ENCODE data around the gene ATP8B1. TPM values are rescaled to one million over a fixed set of nuclear protein-coding genes. Genes with fewer than 3 reads are reported as not detected.
A peak's percentile ranks its signal among the peaks of the same experiment; 100 is the strongest.

Gene ATP8B1
- total and polyA plus RNA-seq, 7 donors = 8.1 to 94.1 (median 18.0) TPM

DNA sequence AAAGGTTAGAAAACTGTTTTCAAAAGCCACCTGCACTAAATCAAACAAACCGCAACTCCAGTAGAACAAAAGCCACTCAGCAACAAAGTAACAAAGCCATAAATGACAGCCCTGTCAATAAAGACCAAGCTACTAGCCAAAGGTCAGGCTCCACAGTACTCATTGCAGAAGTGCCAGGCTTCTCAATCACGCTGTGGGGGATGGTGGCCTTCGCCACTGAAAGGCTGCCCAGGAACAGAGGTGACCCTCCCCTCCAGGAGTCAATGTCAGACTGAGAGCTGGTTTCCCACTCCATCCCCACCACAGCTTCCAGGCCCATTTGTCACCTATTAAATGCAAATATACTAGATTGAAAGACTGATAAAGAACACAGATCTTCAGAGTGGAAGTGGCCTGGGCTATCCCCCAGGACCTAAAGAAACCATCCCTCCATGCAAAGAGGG is 5.9 kb downstream of the ATP8B1 start:
- DNase-seq = no peak
- Histone ChIP-seq H3K9me3 (no peaks in the 10 kb centered on the region), H3K4me3 (no peak overlapping the region), H3K27ac (no peak overlapping the region), H3K36me3 (no peaks in the 10 kb centered on the region), H3K27me3 (peaks cover 0 to 6% (median 0%) of the 10 kb centered on the region in 3 donors), H3K4me1 (peaks cover 0 to 40% (median 29%) of the 10 kb centered on the region in 4 donors)
- intact Hi-C loops (cut with DNase I) = no loop called here
- WGBS, 2 donors = 15 to 69% methylated on average over 3 of the region's 3 CpGs
- TF ChIP-seq POLR2A (IDR thresholded peaks at IDR 0.05) = no peak
- TF ChIP-seq, protein P1, sequence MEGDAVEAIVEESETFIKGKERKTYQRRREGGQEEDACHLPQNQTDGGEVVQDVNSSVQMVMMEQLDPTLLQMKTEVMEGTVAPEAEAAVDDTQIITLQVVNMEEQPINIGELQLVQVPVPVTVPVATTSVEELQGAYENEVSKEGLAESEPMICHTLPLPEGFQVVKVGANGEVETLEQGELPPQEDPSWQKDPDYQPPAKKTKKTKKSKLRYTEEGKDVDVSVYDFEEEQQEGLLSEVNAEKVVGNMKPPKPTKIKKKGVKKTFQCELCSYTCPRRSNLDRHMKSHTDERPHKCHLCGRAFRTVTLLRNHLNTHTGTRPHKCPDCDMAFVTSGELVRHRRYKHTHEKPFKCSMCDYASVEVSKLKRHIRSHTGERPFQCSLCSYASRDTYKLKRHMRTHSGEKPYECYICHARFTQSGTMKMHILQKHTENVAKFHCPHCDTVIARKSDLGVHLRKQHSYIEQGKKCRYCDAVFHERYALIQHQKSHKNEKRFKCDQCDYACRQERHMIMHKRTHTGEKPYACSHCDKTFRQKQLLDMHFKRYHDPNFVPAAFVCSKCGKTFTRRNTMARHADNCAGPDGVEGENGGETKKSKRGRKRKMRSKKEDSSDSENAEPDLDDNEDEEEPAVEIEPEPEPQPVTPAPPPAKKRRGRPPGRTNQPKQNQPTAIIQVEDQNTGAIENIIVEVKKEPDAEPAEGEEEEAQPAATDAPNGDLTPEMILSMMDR (IDR thresholded peaks at IDR 0.05) = no peak
- TF ChIP-seq EP300 (IDR thresholded peaks at IDR 0.05) = no peak
- TF ChIP-seq POLR2AphosphoS5 (IDR thresholded peaks at IDR 0.05) = no peak

DNA sequence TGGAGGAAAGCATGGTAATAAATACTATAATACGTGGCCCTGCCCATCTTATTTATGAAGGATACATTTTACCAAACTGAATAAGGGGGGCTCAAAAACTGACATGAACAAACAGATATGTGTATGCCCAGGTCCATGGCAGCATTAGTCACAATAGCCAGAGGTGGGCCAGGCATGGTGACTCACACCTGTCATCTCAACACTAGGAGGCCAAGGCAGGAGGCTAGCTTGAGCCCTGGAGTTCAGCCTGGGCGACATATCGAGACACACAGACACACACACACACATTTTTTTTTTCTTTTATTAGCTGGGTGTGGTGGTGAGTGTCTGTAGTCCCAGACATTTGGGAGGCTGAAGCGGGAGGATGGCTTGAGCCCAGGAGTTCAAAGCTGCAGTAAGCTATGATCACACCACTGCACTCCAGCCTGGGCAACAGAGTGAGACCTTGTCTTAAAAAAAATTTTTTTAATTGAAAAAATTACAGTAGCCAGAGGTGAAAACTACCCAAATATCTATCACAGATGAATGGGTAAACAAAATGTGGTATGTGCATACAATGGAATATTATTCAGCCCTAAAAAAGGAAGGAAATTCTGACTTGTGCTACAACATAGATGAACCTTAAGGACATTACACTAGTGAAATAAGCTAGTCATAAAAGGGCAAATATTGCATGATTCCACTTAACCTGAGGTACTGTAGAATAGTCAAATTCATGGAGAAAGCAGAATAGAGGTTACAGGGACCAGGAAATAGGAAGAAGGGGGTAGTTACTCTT is 8.0 kb downstream of the ATP8B1 start:
- Histone ChIP-seq H3K27ac (peak overlapping the region in 1 of 4 donors; percentile 92), H3K27me3 (no peaks in the 10 kb centered on the region), H3K4me3 (no peak overlapping the region), H3K9me3 (no peaks in the 10 kb centered on the region), H3K4me1 (peaks cover 0 to 34% (median 25%) of the 10 kb centered on the region in 4 donors), H3K36me3 (no peaks in the 10 kb centered on the region)
- no peak for TF ChIP-seq POLR2AphosphoS5 (IDR thresholded peaks at IDR 0.05)
- TF ChIP-seq POLR2A (IDR thresholded peaks at IDR 0.05) = no peak
- no peak for TF ChIP-seq EP300 (IDR thresholded peaks at IDR 0.05)
- TF ChIP-seq, protein P1 (IDR thresholded peaks at IDR 0.05) = no peak
- DNase-seq = no peak
- 25 to 77% methylated on average over 4 of the region's 4 CpGs for WGBS, 2 donors
- intact Hi-C loops (cut with DNase I) = no loop called here

DNA sequence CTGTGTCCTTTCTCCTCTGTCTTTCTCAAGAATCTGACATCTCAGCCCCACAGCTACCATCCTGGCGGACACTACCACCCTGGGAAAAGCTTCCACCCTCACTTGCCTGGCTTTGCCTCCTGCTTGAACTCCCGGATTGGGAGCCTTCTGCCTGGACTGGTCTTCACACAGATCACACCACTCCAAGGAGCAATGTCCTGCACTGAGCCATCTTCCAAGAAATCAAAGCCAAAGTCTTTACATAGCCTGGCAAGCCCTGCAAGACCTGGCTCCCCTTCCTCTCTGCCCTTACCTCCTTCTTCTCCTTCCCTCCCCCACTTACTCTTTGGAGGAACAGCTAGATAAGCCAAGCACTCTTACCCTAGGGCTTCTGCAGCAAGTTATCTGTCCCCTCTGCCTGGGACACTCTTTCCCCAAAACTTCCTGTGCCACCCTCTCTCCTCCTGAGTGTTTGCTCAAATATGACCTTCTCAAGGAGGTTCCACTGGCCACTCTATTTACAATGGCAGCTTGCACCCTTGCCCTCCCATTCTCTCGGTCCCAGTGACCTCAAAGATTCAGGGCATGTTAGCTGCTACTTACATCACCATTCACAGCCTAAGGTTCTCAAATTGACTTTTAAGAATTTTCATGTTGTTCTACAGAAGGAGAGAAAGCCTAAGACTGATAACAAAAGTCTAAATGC is 9.7 kb downstream of the ATP8B1 start:
- Histone ChIP-seq H3K27ac (peak overlapping the region; percentile 74 to 92 (median 78)), H3K9me3 (no peaks in the 10 kb centered on the region), H3K36me3 (no peaks in the 10 kb centered on the region), H3K4me3 (peak overlapping the region in 3 of 4 donors; percentile 19 to 31 (median 31)), H3K4me1 (peaks cover 0 to 44% (median 39%) of the 10 kb centered on the region in 4 donors), H3K27me3 (no peaks in the 10 kb centered on the region)
- no peak for DNase-seq
- WGBS, 2 donors = 17 to 68% methylated on average over 3 of the region's 3 CpGs
- intact Hi-C loops (cut with DNase I) = no loop called here
- TF ChIP-seq EP300 (IDR thresholded peaks at IDR 0.05) (no peak), POLR2AphosphoS5 (IDR thresholded peaks at IDR 0.05) (no peak), POLR2A (IDR thresholded peaks at IDR 0.05) (no peak)
- TF ChIP-seq, protein P1 (IDR thresholded peaks at IDR 0.05) = no peak

DNA sequence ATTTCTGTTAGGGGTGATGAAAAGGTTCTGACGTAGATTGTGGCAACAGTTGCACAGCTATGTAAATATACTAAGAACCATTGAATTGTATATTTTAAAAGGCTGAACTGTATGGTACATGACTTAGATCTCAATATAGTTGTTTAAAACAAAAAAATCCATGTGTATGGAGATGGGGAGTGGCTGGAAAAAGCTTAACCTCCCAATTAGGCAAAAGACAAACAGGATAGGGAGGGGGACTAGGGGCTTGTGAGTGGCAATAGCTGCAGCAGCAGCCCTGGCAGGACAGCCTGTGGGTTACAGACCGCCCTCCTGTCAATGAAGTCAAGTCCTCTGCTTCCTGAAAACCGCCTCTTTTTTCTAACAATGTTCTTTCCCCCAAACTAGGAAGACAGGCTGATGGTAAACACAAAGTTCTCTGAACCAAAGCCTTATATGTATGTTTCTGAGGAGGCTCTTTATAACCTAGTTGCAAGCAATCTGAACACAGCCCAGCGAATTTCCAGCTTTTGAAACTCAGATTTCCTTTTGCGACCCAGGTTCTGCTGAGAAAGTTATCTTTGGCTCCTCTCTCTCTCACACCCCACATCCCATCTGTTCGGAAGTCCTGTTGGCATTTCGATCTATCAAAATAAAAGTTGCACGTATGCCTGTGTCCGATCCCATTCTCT is 10.3 kb downstream of the ATP8B1 start:
- H3K27ac ChIP-seq = peak overlapping the region; percentile 74 to 92 (median 78)
- no peaks in the 10 kb centered on the region for H3K9me3 ChIP-seq
- DNase-seq = no peak
- no peaks in the 10 kb centered on the region for H3K27me3 ChIP-seq
- intact Hi-C loops (cut with DNase I) = no loop called here
- H3K36me3 ChIP-seq = no peaks in the 10 kb centered on the region
- TF ChIP-seq POLR2A (IDR thresholded peaks at IDR 0.05) (peak in 1 of 2 donors; percentile 14), EP300 (IDR thresholded peaks at IDR 0.05) (no peak), POLR2AphosphoS5 (IDR thresholded peaks at IDR 0.05) (peak in 1 of 4 donors; percentile 61)
- TF ChIP-seq, protein P1 (IDR thresholded peaks at IDR 0.05) = no peak
- 8 to 52% methylated on average over 9 of the region's 9 CpGs for WGBS, 2 donors
- H3K4me1 ChIP-seq = peaks cover 0 to 51% (median 46%) of the 10 kb centered on the region in 4 donors
- H3K4me3 ChIP-seq = peak overlapping the region in 3 of 4 donors; percentile 19 to 31 (median 31)
